Upper lobe of left lung (tissue), 4 donors: ENCODE data around the gene SLC35F2.

Source experiments
- CTCF ChIP-seq, 6 experiments: fragments of 450-650 bp in 4 of 6; fragments of 200-600 bp in 2 of 6; sonication (generic) in 2 of 6; IDR thresholded peaks; one replicate each; pipeline ENCODE4 v1.5.1; 2016 to 2019; ENCODE audit warnings: antibody characterized with exemption in 6 of 6
- EP300 ChIP-seq, 4 donors: sonication (generic); formaldehyde crosslinking; IDR thresholded peaks; one replicate each; pipeline ENCODE4 v1.5.1; 2017; ENCODE audit warnings: antibody characterized with exemption in 4 of 4, control low read depth in 2 of 4

GRCh38 chr11:107747622-107748021 lies 111.0 kb downstream of the SLC35F2 start:
- no peak for TF ChIP-seq CTCF (IDR thresholded peaks at IDR 0.05)
- no peak for TF ChIP-seq EP300 (IDR thresholded peaks at IDR 0.05)
